ENCODE results near the gene MACF1. TPM values are rescaled to one million over a fixed set of nuclear protein-coding genes. Genes with fewer than 3 reads are reported as not detected.
"Not testable (repeated sequence)": the region's sequence is repeated elsewhere in the genome, so short reads cannot be mapped to it uniquely, and the experiment has no call there.

The MACF1 gene
- 100 to 1,000 TPM; 319 to 488 TPM for total RNA-seq

- Mint-ChIP-seq H3K4me1 (peaks cover 47% of the 10 kb centered on the region), H3K9me3 (ENCODE audit: low read depth) (no peaks in the 10 kb centered on the region)
- CTCF ChIA-PET: interaction anchor here (0.6 to 7.4 kb wide), 11 partner anchors 11 to 106 kb away, joined by 3 to 153 read pairs (median 4); no protein-coding TSS in a partner anchor
Observed at GRCh38 chr1:39204441-39205081, at the start of gene MACF1. Gene MACF1 (plus strand): TSS chr1:39204695. CDS start chr1:39205023, 328 bp downstream.

GRCh38 chr1:39157304-39157703 is 47.2 kb upstream of the MACF1 start:
- H3K27ac Mint-ChIP-seq: no peak overlapping the region
- H3K4me1 Mint-ChIP-seq: peaks cover 9% of the 10 kb centered on the region
- H3K36me3 Mint-ChIP-seq: no peaks in the 10 kb centered on the region
- ATAC-seq (no peak), DNase-seq (no peak)
- CTCF ChIA-PET: interaction anchor here (1.1 to 1.7 kb wide), 2 partner anchors 35 to 501 kb away, joined by 3 to 6 read pairs; no protein-coding TSS in a partner anchor
- H3K4me3 Mint-ChIP-seq: no peak overlapping the region
- H3K27me3 Mint-ChIP-seq: peaks cover 10% of the 10 kb centered on the region
- H3K9me3 Mint-ChIP-seq (ENCODE audit: low read depth): no peaks in the 10 kb centered on the region

More at GRCh38 chr1:39204441-39205081, at the start of gene MACF1:
- DNase-seq: peak; percentile 71
- Mint-ChIP-seq H3K36me3 (peaks cover 23% of the 10 kb centered on the region), H3K27me3 (no peaks in the 10 kb centered on the region), H3K4me3 (peak within 1 kb of the TSS; percentile 89), H3K27ac (peak within 1 kb of the TSS; percentile 100)
- peak; percentile 61 for ATAC-seq

- peaks cover 8% of the 10 kb centered on the region for H3K27me3 Mint-ChIP-seq
- H3K4me3 Mint-ChIP-seq: no peak overlapping the region
- H3K36me3 Mint-ChIP-seq: no peaks in the 10 kb centered on the region
- ATAC-seq (no peak), DNase-seq (no peak)
- H3K4me1 Mint-ChIP-seq: peaks cover 10% of the 10 kb centered on the region
- CTCF ChIA-PET: interaction anchor here (1.1 to 1.7 kb wide), 2 partner anchors 34 to 500 kb away, joined by 3 to 6 read pairs; no protein-coding TSS in a partner anchor
- H3K27ac Mint-ChIP-seq: no peak overlapping the region
- no peaks in the 10 kb centered on the region for H3K9me3 Mint-ChIP-seq (ENCODE audit: low read depth)
Observed at GRCh38 chr1:39158327-39159086, 46.0 kb upstream of the MACF1 start.

GRCh38 chr1:39159224-39160036 is 45.1 kb upstream of the MACF1 start:
- Mint-ChIP-seq H3K36me3 (no peaks in the 10 kb centered on the region), H3K27ac (no peak overlapping the region), H3K9me3 (ENCODE audit: low read depth) (no peaks in the 10 kb centered on the region), H3K4me1 (peaks cover 10% of the 10 kb centered on the region), H3K4me3 (no peak overlapping the region), H3K27me3 (peaks cover 8% of the 10 kb centered on the region)
- DNase-seq (no peak), ATAC-seq (no peak)
- CTCF ChIA-PET: interaction anchor here (0.6 kb wide), 1 partner anchor 64 kb away, joined by 3 read pairs; no protein-coding TSS in a partner anchor

- no peak overlapping the region for H3K4me3 Mint-ChIP-seq
- CTCF ChIA-PET: no interaction called here
Observed at GRCh38 chr1:39160703-39161102, 43.8 kb upstream of the MACF1 start.

GRCh38 chr1:39161811-39162210 is 42.7 kb upstream of the MACF1 start:
- not testable (repeated sequence) for H3K4me1 Mint-ChIP-seq; DNase-seq; H3K4me3 Mint-ChIP-seq; H3K27me3 Mint-ChIP-seq; ATAC-seq; H3K27ac Mint-ChIP-seq; H3K36me3 Mint-ChIP-seq; H3K9me3 Mint-ChIP-seq (ENCODE audit: low read depth)
- CTCF ChIA-PET: interaction anchor here (1.0 kb wide), 1 partner anchor 50 kb away, joined by 3 read pairs; no protein-coding TSS in a partner anchor

More at GRCh38 chr1:39160703-39161102, 43.8 kb upstream of the MACF1 start:
- Mint-ChIP-seq H3K4me1 (peaks cover 2% of the 10 kb centered on the region), H3K9me3 (ENCODE audit: low read depth) (no peaks in the 10 kb centered on the region), H3K27me3 (peaks cover 8% of the 10 kb centered on the region), H3K36me3 (no peaks in the 10 kb centered on the region), H3K27ac (no peak overlapping the region)
- DNase-seq (no peak), ATAC-seq (no peak)

- H3K4me3 Mint-ChIP-seq: no peak overlapping the region
- no peaks in the 10 kb centered on the region for H3K36me3 Mint-ChIP-seq
- peaks cover 2% of the 10 kb centered on the region for H3K4me1 Mint-ChIP-seq
- DNase-seq (no peak), ATAC-seq (no peak)
- no peak overlapping the region for H3K27ac Mint-ChIP-seq
- CTCF ChIA-PET: no interaction called here
- H3K9me3 Mint-ChIP-seq (ENCODE audit: low read depth): no peaks in the 10 kb centered on the region
- H3K27me3 Mint-ChIP-seq: peaks cover 8% of the 10 kb centered on the region
Observed at GRCh38 chr1:39163469-39163868, 41.0 kb upstream of the MACF1 start.

- Mint-ChIP-seq H3K27ac (no peak overlapping the region), H3K9me3 (ENCODE audit: low read depth) (no peaks in the 10 kb centered on the region), H3K4me3 (no peak overlapping the region), H3K27me3 (peaks cover 8% of the 10 kb centered on the region), H3K36me3 (no peaks in the 10 kb centered on the region), H3K4me1 (peaks cover 2% of the 10 kb centered on the region)
- CTCF ChIA-PET: interaction anchor here (1.0 kb wide), 1 partner anchor 19 kb away, joined by 3 read pairs; no protein-coding TSS in a partner anchor
- ATAC-seq (no peak), DNase-seq (no peak)
Observed at GRCh38 chr1:39164256-39164655, 40.2 kb upstream of the MACF1 start.

- Mint-ChIP-seq H3K4me1 (peaks cover 2% of the 10 kb centered on the region), H3K27me3 (peaks cover 5% of the 10 kb centered on the region), H3K36me3 (no peaks in the 10 kb centered on the region), H3K27ac (no peak overlapping the region), H3K9me3 (ENCODE audit: low read depth) (no peaks in the 10 kb centered on the region), H3K4me3 (no peak overlapping the region)
- CTCF ChIA-PET: interaction anchor here (1.0 kb wide), 1 partner anchor 32 kb away, joined by 3 read pairs; no protein-coding TSS in a partner anchor
- DNase-seq (no peak), ATAC-seq (no peak)
Observed at GRCh38 chr1:39165049-39165448, 39.4 kb upstream of the MACF1 start.

- DNase-seq (no peak), ATAC-seq (no peak)
- H3K36me3 Mint-ChIP-seq: no peaks in the 10 kb centered on the region
- H3K9me3 Mint-ChIP-seq (ENCODE audit: low read depth): no peaks in the 10 kb centered on the region
- peaks cover 2% of the 10 kb centered on the region for H3K4me1 Mint-ChIP-seq
- H3K4me3 Mint-ChIP-seq: no peak overlapping the region
- CTCF ChIA-PET: interaction anchor here (1.0 kb wide), 1 partner anchor 32 kb away, joined by 3 read pairs; no protein-coding TSS in a partner anchor
- H3K27me3 Mint-ChIP-seq: peaks cover 6% of the 10 kb centered on the region
- H3K27ac Mint-ChIP-seq: no peak overlapping the region
Observed at GRCh38 chr1:39165488-39165887, 39.0 kb upstream of the MACF1 start.

- DNase-seq (no peak), ATAC-seq (no peak)
- Mint-ChIP-seq H3K27ac (no peak overlapping the region), H3K36me3 (no peaks in the 10 kb centered on the region), H3K9me3 (ENCODE audit: low read depth) (no peaks in the 10 kb centered on the region), H3K4me1 (no peaks in the 10 kb centered on the region), H3K4me3 (no peak overlapping the region), H3K27me3 (peaks cover 2% of the 10 kb centered on the region)
- CTCF ChIA-PET: interaction anchor here (1.4 to 2.3 kb wide), 2 partner anchors 9 to 69 kb away, joined by 3 to 6 read pairs; no protein-coding TSS in a partner anchor
Observed at GRCh38 chr1:39167632-39168209, 36.8 kb upstream of the MACF1 start.

GRCh38 chr1:39168301-39169080 is 36.0 kb upstream of the MACF1 start:
- CTCF ChIA-PET: interaction anchor here (1.4 to 4.9 kb wide), 3 partner anchors 8 to 70 kb away, joined by 3 to 14 read pairs (median 6); no protein-coding TSS in a partner anchor
- Mint-ChIP-seq H3K4me1 (no peaks in the 10 kb centered on the region), H3K36me3 (no peaks in the 10 kb centered on the region), H3K27me3 (peaks cover 2% of the 10 kb centered on the region), H3K4me3 (no peak overlapping the region), H3K9me3 (ENCODE audit: low read depth) (no peaks in the 10 kb centered on the region), H3K27ac (no peak overlapping the region)
- no peak for ATAC-seq
- no peak for DNase-seq
